Measurements from ENCODE around the gene GNRH2. TPM values are rescaled to one million over a fixed set of nuclear protein-coding genes. Genes with fewer than 3 reads are reported as not detected.

Gene GNRH2
- total RNA-seq, 2 experiments from 2014 or later: 0.87 to 1.1 TPM

- H3K4me1 Mint-ChIP-seq: no peaks in the 10 kb centered on the region
- H3K4me3 Mint-ChIP-seq: no peak overlapping the region
- H3K36me3 Mint-ChIP-seq: peaks cover 13% of the 10 kb centered on the region
- no peak overlapping the region for H3K27ac Mint-ChIP-seq
- no peak for DNase-seq
- no peaks in the 10 kb centered on the region for H3K9me3 Mint-ChIP-seq
- H3K27me3 Mint-ChIP-seq: no peaks in the 10 kb centered on the region
These were observed 11.8 kb upstream of the GNRH2 start for GRCh38 chr20:3031524-3032147.

- H3K36me3 Mint-ChIP-seq: peaks cover 13% of the 10 kb centered on the region
- no peak overlapping the region for H3K4me3 Mint-ChIP-seq
- H3K9me3 Mint-ChIP-seq: no peaks in the 10 kb centered on the region
- H3K4me1 Mint-ChIP-seq: no peaks in the 10 kb centered on the region
- H3K27ac Mint-ChIP-seq: no peak overlapping the region
- no peak for DNase-seq
- no peaks in the 10 kb centered on the region for H3K27me3 Mint-ChIP-seq
These were observed 10.8 kb upstream of the GNRH2 start for GRCh38 chr20:3032624-3033023.

- Mint-ChIP-seq H3K4me1 (no peaks in the 10 kb centered on the region), H3K27me3 (no peaks in the 10 kb centered on the region)
These were observed 5.8 kb upstream of the GNRH2 start for GRCh38 chr20:3037654-3038053.

GRCh38 chr20:3038454-3038853, 5.0 kb upstream of the GNRH2 start:
- Mint-ChIP-seq H3K9me3 (no peaks in the 10 kb centered on the region), H3K27ac (no peak overlapping the region), H3K4me1 (no peaks in the 10 kb centered on the region), H3K36me3 (peaks cover 19% of the 10 kb centered on the region), H3K4me3 (no peak overlapping the region), H3K27me3 (no peaks in the 10 kb centered on the region)
- DNase-seq: no peak

More at GRCh38 chr20:3037654-3038053, 5.8 kb upstream of the GNRH2 start:
- Mint-ChIP-seq H3K4me3 (no peak overlapping the region), H3K27ac (no peak overlapping the region), H3K36me3 (peaks cover 19% of the 10 kb centered on the region), H3K9me3 (no peaks in the 10 kb centered on the region)
- DNase-seq: no peak

- Mint-ChIP-seq H3K4me1 (no peaks in the 10 kb centered on the region), H3K27me3 (no peaks in the 10 kb centered on the region), H3K4me3 (no peak overlapping the region), H3K9me3 (no peaks in the 10 kb centered on the region), H3K27ac (no peak overlapping the region), H3K36me3 (peaks cover 19% of the 10 kb centered on the region)
- no peak for DNase-seq
These were observed 4.0 kb upstream of the GNRH2 start for GRCh38 chr20:3039426-3039825.

- H3K27me3 Mint-ChIP-seq: no peaks in the 10 kb centered on the region
- H3K4me1 Mint-ChIP-seq: peaks cover 2% of the 10 kb centered on the region
- peak overlapping the region; percentile 72 for H3K27ac Mint-ChIP-seq
- DNase-seq: no peak
- H3K4me3 Mint-ChIP-seq: no peak overlapping the region
- peaks cover 17% of the 10 kb centered on the region for H3K36me3 Mint-ChIP-seq
- no peaks in the 10 kb centered on the region for H3K9me3 Mint-ChIP-seq
These were observed 3.3 kb upstream of the GNRH2 start for GRCh38 chr20:3040086-3040485.

GRCh38 chr20:3041854-3042409, 1.5 kb upstream of the GNRH2 start:
- Mint-ChIP-seq H3K27me3 (no peaks in the 10 kb centered on the region), H3K4me1 (peaks cover 7% of the 10 kb centered on the region), H3K9me3 (no peaks in the 10 kb centered on the region), H3K36me3 (peaks cover 15% of the 10 kb centered on the region), H3K27ac (no peak overlapping the region), H3K4me3 (no peak overlapping the region)
- no peak for DNase-seq

GRCh38 chr20:3042625-3043024, 797 bp upstream of the GNRH2 start:
- Mint-ChIP-seq H3K9me3 (no peaks in the 10 kb centered on the region), H3K36me3 (peaks cover 16% of the 10 kb centered on the region), H3K4me3 (no peak overlapping the region), H3K4me1 (peaks cover 11% of the 10 kb centered on the region), H3K27ac (no peak overlapping the region), H3K27me3 (no peaks in the 10 kb centered on the region)
- DNase-seq: no peak

GRCh38 chr20:3044336-3044965, 1.0 kb downstream of the GNRH2 start:
- Mint-ChIP-seq H3K4me3 (no peak overlapping the region), H3K27ac (peak overlapping the region; percentile 31)
- DNase-seq: no peak

GRCh38 chr20:3045042-3045815, 1.8 kb downstream of the GNRH2 start:
- Mint-ChIP-seq H3K36me3 (peaks cover 25% of the 10 kb centered on the region), H3K27ac (peak overlapping the region; percentile 75), H3K9me3 (no peaks in the 10 kb centered on the region), H3K4me3 (peak overlapping the region; percentile 72), H3K4me1 (peaks cover 16% of the 10 kb centered on the region), H3K27me3 (no peaks in the 10 kb centered on the region)
- no peak for DNase-seq

More at GRCh38 chr20:3044336-3044965, 1.0 kb downstream of the GNRH2 start:
- peaks cover 23% of the 10 kb centered on the region for H3K36me3 Mint-ChIP-seq
- H3K9me3 Mint-ChIP-seq: no peaks in the 10 kb centered on the region
- peaks cover 16% of the 10 kb centered on the region for H3K4me1 Mint-ChIP-seq
- no peaks in the 10 kb centered on the region for H3K27me3 Mint-ChIP-seq

GRCh38 chr20:3045816-3046676, 2.6 kb downstream of the GNRH2 start, which contains the start of gene MRPS26:
Gene MRPS26 (plus strand): TSS chr20:3046052. CDS start chr20:3046069, 17 bp downstream.
- DNase-seq: peak; percentile 88
- H3K27ac Mint-ChIP-seq: peak within 1 kb of the TSS; percentile 75
- H3K4me1 Mint-ChIP-seq: peaks cover 18% of the 10 kb centered on the region
- H3K27me3 Mint-ChIP-seq: no peaks in the 10 kb centered on the region
- H3K36me3 Mint-ChIP-seq: peaks cover 22% of the 10 kb centered on the region
- no peaks in the 10 kb centered on the region for H3K9me3 Mint-ChIP-seq
- H3K4me3 Mint-ChIP-seq: peak within 1 kb of the TSS; percentile 85

GRCh38 chr20:3046677-3047462, 3.4 kb downstream of the GNRH2 start:
- H3K9me3 Mint-ChIP-seq: no peaks in the 10 kb centered on the region
- peak overlapping the region; percentile 17 for H3K27ac Mint-ChIP-seq
- DNase-seq: no peak
- peak overlapping the region; percentile 85 for H3K4me3 Mint-ChIP-seq
- H3K4me1 Mint-ChIP-seq: peaks cover 20% of the 10 kb centered on the region
- H3K36me3 Mint-ChIP-seq: peaks cover 22% of the 10 kb centered on the region
- H3K27me3 Mint-ChIP-seq: no peaks in the 10 kb centered on the region

GRCh38 chr20:3047486-3048419, 4.3 kb downstream of the GNRH2 start:
- DNase-seq: no peak
- H3K4me1 Mint-ChIP-seq: peaks cover 20% of the 10 kb centered on the region
- H3K4me3 Mint-ChIP-seq: peak overlapping the region; percentile 85
- peaks cover 22% of the 10 kb centered on the region for H3K36me3 Mint-ChIP-seq
- no peaks in the 10 kb centered on the region for H3K9me3 Mint-ChIP-seq
- no peaks in the 10 kb centered on the region for H3K27me3 Mint-ChIP-seq
- H3K27ac Mint-ChIP-seq: no peak overlapping the region

Data from activated naive CD8-positive, alpha-beta T cell treated with anti-CD3 and anti-CD28 coated beads for 36 hours (primary cell).